ENCODE results near the gene SPDYE4.

Gene SPDYE4

DNA sequence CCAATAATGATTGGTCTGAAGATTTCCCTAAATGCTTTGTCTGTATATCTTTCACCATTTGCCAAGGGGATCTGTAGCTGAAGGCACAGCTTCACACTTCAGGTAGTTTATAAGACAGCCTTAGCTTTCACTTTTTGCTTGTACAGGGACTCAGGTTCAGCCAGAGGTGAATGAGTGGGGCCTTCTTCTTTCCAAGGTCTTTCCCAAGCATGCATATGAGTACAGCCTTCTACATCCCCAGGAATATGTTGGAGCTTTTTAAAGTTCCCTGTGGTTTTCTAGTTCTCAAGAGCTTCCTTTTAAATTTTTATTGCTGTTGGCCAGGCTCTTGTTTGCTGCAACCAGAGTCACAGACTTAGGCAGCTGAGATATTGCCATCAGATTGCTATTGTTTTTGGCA lies 17.9 kb upstream of the SPDYE4 start:
- H3K27ac ChIP-seq (ENCODE audit: low read depth, low read length, poor library complexity, severe bottlenecking), result no peak overlapping the region
- no peak overlapping the region for H3K4me3 ChIP-seq (ENCODE audit: low read depth, low read length, poor library complexity, severe bottlenecking)
- no peaks in the 10 kb centered on the region for H3K79me2 ChIP-seq (ENCODE audit: insufficient read depth, low read length)
- 0 out of 2 replicates have a peak, but pooled peaks cover 7% of the 10 kb centered on the region for H3K9me3 ChIP-seq (ENCODE audit: low read length)
- no peaks in the 10 kb centered on the region for H3K9me2 ChIP-seq (ENCODE audit: low read depth, low read length)
- no peaks in the 10 kb centered on the region for H3F3A ChIP-seq (ENCODE audit: insufficient read depth, low read length)
- TF ChIP-seq, protein P1, sequence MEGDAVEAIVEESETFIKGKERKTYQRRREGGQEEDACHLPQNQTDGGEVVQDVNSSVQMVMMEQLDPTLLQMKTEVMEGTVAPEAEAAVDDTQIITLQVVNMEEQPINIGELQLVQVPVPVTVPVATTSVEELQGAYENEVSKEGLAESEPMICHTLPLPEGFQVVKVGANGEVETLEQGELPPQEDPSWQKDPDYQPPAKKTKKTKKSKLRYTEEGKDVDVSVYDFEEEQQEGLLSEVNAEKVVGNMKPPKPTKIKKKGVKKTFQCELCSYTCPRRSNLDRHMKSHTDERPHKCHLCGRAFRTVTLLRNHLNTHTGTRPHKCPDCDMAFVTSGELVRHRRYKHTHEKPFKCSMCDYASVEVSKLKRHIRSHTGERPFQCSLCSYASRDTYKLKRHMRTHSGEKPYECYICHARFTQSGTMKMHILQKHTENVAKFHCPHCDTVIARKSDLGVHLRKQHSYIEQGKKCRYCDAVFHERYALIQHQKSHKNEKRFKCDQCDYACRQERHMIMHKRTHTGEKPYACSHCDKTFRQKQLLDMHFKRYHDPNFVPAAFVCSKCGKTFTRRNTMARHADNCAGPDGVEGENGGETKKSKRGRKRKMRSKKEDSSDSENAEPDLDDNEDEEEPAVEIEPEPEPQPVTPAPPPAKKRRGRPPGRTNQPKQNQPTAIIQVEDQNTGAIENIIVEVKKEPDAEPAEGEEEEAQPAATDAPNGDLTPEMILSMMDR (IDR thresholded peaks at IDR 0.05; ENCODE audit: low read length), result no peak
- TF ChIP-seq EZH2 (IDR thresholded peaks at IDR 0.05; ENCODE audit: borderline replicate concordance, low read length), result no peak
- no peaks in the 10 kb centered on the region for H3K36me3 ChIP-seq (ENCODE audit: insufficient read depth, low read length)
- no peak overlapping the region for H2AFZ ChIP-seq (ENCODE audit: low read length)
- H4K20me1 ChIP-seq (ENCODE audit: insufficient read depth, low read length), result no peaks in the 10 kb centered on the region
- no peak overlapping the region for H3K4me2 ChIP-seq (ENCODE audit: low read length)
- H3K4me1 ChIP-seq (ENCODE audit: insufficient read depth, low read length, severe bottlenecking), result no peaks in the 10 kb centered on the region
- no peaks in the 10 kb centered on the region for H3K27me3 ChIP-seq (ENCODE audit: insufficient read depth, low read length)
- H3K9ac ChIP-seq (ENCODE audit: low read length), result no peak overlapping the region

DNA sequence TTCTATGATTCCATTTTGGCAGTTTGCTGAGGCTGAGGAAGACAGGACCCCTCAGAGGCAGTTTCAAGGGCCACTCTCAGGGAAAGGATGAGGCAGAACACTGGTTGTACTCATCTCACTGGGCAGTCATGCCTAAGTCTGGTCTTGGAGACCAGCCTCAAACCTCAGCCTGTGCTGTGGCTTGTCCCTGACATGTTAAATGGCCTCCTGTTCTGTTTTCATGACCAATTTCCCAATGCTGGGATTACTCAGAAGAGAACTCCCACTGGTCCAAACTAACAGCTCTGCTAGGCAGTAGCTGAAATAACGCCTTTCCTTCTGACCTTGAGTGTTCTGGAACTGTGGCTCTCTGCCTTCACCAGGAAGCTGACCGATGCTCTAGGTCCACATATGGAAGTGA lies 8.4 kb upstream of the SPDYE4 start:
- TF ChIP-seq, protein P1 (IDR thresholded peaks at IDR 0.05; ENCODE audit: low read length), result no peak
- no peak for TF ChIP-seq EZH2 (IDR thresholded peaks at IDR 0.05; ENCODE audit: borderline replicate concordance, low read length)
- Histone ChIP-seq H3K4me3 (ENCODE audit: low read depth, low read length, poor library complexity, severe bottlenecking) (no peak overlapping the region), H3K9me2 (ENCODE audit: low read depth, low read length) (no peaks in the 10 kb centered on the region), H3K4me1 (ENCODE audit: insufficient read depth, low read length, severe bottlenecking) (no peaks in the 10 kb centered on the region), H3F3A (ENCODE audit: insufficient read depth, low read length) (no peaks in the 10 kb centered on the region), H2AFZ (ENCODE audit: low read length) (no peak overlapping the region), H4K20me1 (ENCODE audit: insufficient read depth, low read length) (no peaks in the 10 kb centered on the region), H3K9me3 (ENCODE audit: low read length) (no peaks in the 10 kb centered on the region), H3K9ac (ENCODE audit: low read length) (no peak overlapping the region), H3K36me3 (ENCODE audit: insufficient read depth, low read length) (no peaks in the 10 kb centered on the region), H3K27me3 (ENCODE audit: insufficient read depth, low read length) (no peaks in the 10 kb centered on the region), H3K4me2 (ENCODE audit: low read length) (no peak overlapping the region), H3K27ac (ENCODE audit: low read depth, low read length, poor library complexity, severe bottlenecking) (no peak overlapping the region), H3K79me2 (ENCODE audit: insufficient read depth, low read length) (no peaks in the 10 kb centered on the region)

- Histone ChIP-seq H3K9me3 (ENCODE audit: low read length) (no peaks in the 10 kb centered on the region), H3K36me3 (ENCODE audit: insufficient read depth, low read length) (no peaks in the 10 kb centered on the region), H3K4me1 (ENCODE audit: insufficient read depth, low read length, severe bottlenecking) (no peaks in the 10 kb centered on the region), H3K9ac (ENCODE audit: low read length) (no peak overlapping the region), H3F3A (ENCODE audit: insufficient read depth, low read length) (no peaks in the 10 kb centered on the region), H2AFZ (ENCODE audit: low read length) (no peak overlapping the region), H3K4me3 (ENCODE audit: low read depth, low read length, poor library complexity, severe bottlenecking) (no peak overlapping the region), H3K9me2 (ENCODE audit: low read depth, low read length) (no peaks in the 10 kb centered on the region), H3K27ac (ENCODE audit: low read depth, low read length, poor library complexity, severe bottlenecking) (no peak overlapping the region), H3K27me3 (ENCODE audit: insufficient read depth, low read length) (no peaks in the 10 kb centered on the region), H3K4me2 (ENCODE audit: low read length) (no peak overlapping the region), H4K20me1 (ENCODE audit: insufficient read depth, low read length) (no peaks in the 10 kb centered on the region), H3K79me2 (ENCODE audit: insufficient read depth, low read length) (no peaks in the 10 kb centered on the region)
- no peak for TF ChIP-seq EZH2 (IDR thresholded peaks at IDR 0.05; ENCODE audit: borderline replicate concordance, low read length)
- TF ChIP-seq, protein P1 (IDR thresholded peaks at IDR 0.05; ENCODE audit: low read length), result no peak
Measured at GRCh38 chr17:8762012-8762411, 3.7 kb upstream of the SPDYE4 start.

Data from OCI-LY1 (cell line).